MV-4-11 (cell line): ENCODE results near the gene SNN.
A peak's percentile ranks its signal among the peaks of the same experiment; 100 is the strongest.

ENCODE experiments used
- DNase-seq: peaks from one replicate; lab custom pipeline; 2025; lab: John Stamatoyannopoulos, UW

Gene SNN

GRCh38 chr16:11699234-11699894, 31.1 kb downstream of the SNN start:
- DNase-seq = no peak

GRCh38 chr16:11700264-11701029, 32.2 kb downstream of the SNN start:
- DNase-seq = peak; percentile 64

GRCh38 chr16:11705311-11706025, 37.2 kb downstream of the SNN start:
- DNase-seq = no peak

GRCh38 chr16:11706180-11706742, 38.0 kb downstream of the SNN start:
- DNase-seq = no peak

DNA sequence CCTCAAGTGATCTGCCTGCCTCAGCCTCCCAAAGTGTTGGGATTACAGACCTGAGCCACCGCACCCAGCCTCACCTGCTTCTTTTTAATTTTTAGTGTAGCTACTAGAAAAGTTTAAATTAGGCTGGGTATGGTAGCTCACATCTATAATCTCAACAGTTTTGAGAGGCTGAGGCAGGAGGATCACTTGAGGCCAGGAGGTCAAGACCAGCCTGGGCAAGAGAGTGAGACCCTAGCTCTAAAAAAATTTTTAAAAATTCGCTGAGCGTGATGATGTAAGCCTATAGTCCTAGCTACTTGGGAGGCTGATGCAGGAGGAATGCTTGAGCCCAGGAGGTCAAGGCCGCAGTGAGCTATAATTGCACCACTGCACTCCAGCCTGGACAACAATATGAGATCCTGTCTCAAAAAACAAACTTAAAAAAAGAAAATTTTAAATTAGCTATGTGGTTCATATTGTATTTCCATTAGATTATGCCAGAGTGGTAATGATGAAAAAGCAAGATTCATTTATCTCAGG, 39.5 kb downstream of the SNN start:
- DNase-seq = no peak

GRCh38 chr16:11708421-11708820, 40.2 kb downstream of the SNN start:
- no peak for DNase-seq

- no peak for DNase-seq
Measured at GRCh38 chr16:11711662-11712061, 43.4 kb downstream of the SNN start.

- no peak for DNase-seq
Measured at GRCh38 chr16:11712122-11712521, 43.9 kb downstream of the SNN start.

- DNase-seq = no peak
Measured at GRCh38 chr16:11715246-11715947, 47.1 kb downstream of the SNN start.

GRCh38 chr16:11716336-11716735, 48.1 kb downstream of the SNN start:
- DNase-seq = no peak

GRCh38 chr16:11717811-11718210, 49.6 kb downstream of the SNN start:
- no peak for DNase-seq

DNA sequence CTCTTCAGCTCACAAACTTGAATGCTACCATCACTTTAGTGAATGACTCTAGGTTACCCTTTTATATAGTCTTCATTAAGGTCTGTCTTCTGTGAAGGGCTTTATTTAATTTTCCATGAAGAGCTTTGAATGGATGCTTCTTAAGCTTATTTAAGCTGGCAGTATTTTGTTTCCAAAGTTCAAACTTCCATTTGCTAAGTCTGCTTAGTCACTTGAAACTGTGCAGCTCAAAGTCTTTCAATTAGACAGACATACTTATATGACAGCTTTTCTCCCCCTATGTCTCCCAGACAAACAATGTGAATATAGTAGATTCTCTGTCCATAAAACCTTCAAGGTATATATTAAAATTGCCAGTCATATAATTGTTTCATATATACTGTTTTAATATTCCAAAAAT, 50.9 kb downstream of the SNN start:
- no peak for DNase-seq

DNA sequence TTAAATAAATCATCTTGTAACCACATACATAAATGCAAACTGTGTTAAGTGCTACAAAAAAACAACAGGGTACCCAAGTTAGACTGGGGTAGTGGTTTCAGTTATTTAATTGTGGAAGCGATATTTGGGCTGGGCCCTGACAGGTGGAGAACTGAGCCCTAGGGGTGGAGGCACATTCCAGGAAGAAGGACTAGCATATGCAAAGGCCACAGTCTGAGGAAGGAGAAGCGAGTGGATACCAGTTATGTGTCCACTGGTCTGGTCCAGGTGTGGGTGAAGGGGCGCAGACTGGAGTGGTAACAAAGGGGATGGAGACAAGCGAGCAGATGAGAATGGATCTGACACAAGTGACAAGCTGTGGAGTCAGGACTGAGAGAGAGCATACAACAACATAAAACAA, 51.5 kb downstream of the SNN start:
- DNase-seq = no peak

DNA sequence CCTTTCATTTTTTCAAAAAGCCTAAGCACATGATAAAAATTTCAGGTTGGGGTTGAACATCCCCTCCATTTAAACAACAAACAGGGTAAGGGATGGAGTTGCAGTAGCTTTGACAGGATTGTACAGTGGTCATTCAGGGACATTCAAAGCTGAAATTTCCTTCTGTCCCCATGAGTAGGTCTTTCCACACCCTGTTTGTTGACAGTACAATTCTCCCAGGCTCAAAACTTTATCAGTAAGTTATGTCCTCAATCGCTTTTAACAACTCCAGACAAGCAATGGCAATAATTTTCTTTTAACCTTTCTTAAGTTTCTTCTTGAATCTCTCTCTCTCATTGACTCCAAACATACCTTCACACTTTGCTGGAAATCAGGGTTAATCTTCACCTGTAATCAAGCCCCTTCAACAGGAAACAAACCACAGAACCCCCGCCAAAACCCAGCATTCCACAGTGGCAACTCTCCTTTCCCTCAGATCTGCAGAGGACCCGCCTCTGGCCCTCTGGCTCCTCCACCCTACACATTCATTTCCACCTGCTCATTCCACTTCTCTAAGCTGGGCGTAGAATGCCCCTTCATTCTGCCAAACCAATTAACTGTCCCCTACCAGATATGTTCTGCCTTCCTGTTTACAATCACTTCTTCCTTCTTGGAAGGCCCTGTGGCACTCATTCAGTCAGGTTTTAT, 53.7 kb downstream of the SNN start:
- DNase-seq = no peak

- DNase-seq = no peak
Measured at GRCh38 chr16:11722468-11722808, 54.2 kb downstream of the SNN start.

GRCh38 chr16:11725457-11725856, 57.2 kb downstream of the SNN start:
- no peak for DNase-seq

GRCh38 chr16:11726008-11726407, 57.8 kb downstream of the SNN start:
- DNase-seq = no peak

GRCh38 chr16:11727796-11728543, 59.7 kb downstream of the SNN start:
- peak; percentile 78 for DNase-seq
